Tibial nerve (tissue), 4 donors: ENCODE measurements around the gene LBH.

Source experiments
- EP300 ChIP-seq, 2 donors: sonication (generic); formaldehyde crosslinking; IDR thresholded peaks; one replicate each; pipeline ENCODE4 v1.6.1; 2017; ENCODE audit warnings: antibody characterized with exemption in 2 of 2, mild to moderate bottlenecking in 1 of 2
- POLR2A ChIP-seq, 2 donors: fragments of 450-650 bp; IDR thresholded peaks; one replicate each; pipeline ENCODE4 v1.6.1; 2017; ENCODE audit warnings: antibody characterized with exemption in 2 of 2, mild to moderate bottlenecking in 2 of 2, moderate library complexity in 2 of 2
- TF ChIP-seq, protein P1 (sequence below), 5 experiments: fragments of 200-600 bp in 3 of 5; fragments of 450-650 bp in 2 of 5; sonication (generic) in 3 of 5; IDR thresholded peaks; one replicate each; pipeline ENCODE4 v1.5.1; 2016 to 2019; ENCODE audit warnings: antibody characterized with exemption in 5 of 5, mild to moderate bottlenecking in 3 of 5, moderate library complexity in 2 of 5

DNA sequence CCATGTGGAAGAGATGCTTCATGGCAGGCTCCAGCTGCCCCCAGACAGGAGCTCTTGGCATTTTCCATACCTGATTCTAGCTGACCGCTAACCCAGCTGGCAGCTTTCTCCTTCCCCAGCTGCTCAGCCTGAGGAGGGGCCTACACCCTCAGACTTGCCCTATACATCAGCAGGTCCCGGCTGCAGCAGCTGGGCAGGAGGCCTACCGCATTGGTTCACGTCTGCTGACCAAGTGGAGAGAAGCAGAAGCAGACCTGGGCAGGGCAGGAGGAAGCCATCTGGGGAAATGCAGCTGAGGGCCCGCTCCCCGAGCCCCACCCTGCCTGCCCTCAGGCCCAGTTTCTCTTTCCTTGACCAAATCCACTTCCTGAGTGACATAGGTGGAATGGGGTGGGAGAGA is 50.7 kb downstream of the LBH start:
- TF ChIP-seq EP300 (IDR thresholded peaks at IDR 0.05): no peak
- TF ChIP-seq, protein P1, sequence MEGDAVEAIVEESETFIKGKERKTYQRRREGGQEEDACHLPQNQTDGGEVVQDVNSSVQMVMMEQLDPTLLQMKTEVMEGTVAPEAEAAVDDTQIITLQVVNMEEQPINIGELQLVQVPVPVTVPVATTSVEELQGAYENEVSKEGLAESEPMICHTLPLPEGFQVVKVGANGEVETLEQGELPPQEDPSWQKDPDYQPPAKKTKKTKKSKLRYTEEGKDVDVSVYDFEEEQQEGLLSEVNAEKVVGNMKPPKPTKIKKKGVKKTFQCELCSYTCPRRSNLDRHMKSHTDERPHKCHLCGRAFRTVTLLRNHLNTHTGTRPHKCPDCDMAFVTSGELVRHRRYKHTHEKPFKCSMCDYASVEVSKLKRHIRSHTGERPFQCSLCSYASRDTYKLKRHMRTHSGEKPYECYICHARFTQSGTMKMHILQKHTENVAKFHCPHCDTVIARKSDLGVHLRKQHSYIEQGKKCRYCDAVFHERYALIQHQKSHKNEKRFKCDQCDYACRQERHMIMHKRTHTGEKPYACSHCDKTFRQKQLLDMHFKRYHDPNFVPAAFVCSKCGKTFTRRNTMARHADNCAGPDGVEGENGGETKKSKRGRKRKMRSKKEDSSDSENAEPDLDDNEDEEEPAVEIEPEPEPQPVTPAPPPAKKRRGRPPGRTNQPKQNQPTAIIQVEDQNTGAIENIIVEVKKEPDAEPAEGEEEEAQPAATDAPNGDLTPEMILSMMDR (IDR thresholded peaks at IDR 0.05): no peak
- TF ChIP-seq POLR2A (IDR thresholded peaks at IDR 0.05): no peak
